Measurements from ENCODE around the gene IL32. TPM values are rescaled to one million over a fixed set of nuclear protein-coding genes. Genes with fewer than 3 reads are reported as not detected.

Gene IL32
- total and polyA plus RNA-seq, 9 of the 15 experiments (the other 6 are each of a cell fraction or from before 2014, with no cell fraction given): 0.21 to 2.2 (median 0.37) TPM; not detected in 3

- TF ChIP-seq REST (IDR thresholded peaks at IDR 0.05; ENCODE audit: borderline replicate concordance): peak; percentile 84
- no peak for TF ChIP-seq REST (CRISPR knock-in tag; IDR thresholded peaks at IDR 0.05; ENCODE audit: low read depth)
- no peak for TF ChIP-seq NEUROD1 (IDR thresholded peaks at IDR 0.05; ENCODE audit: borderline replicate concordance, low read depth, low read length, partially characterized antibody)
- TF ChIP-seq PTBP1 (IDR thresholded peaks at IDR 0.05; ENCODE audit: low read depth, low read length): no peak
- no peak for TF ChIP-seq SMARCE1 (IDR thresholded peaks at IDR 0.05)
- TF ChIP-seq NR2F6 (CRISPR knock-in tag; IDR thresholded peaks at IDR 0.05): no peak
- no peak for TF ChIP-seq CEBPZ (IDR thresholded peaks at IDR 0.05; ENCODE audit: borderline replicate concordance, low read depth, low read length)
- no peak for TF ChIP-seq HNRNPK (IDR thresholded peaks at IDR 0.05; ENCODE audit: low read depth, low read length, poor library complexity, severe bottlenecking)
- no peak for TF ChIP-seq GATAD2B (IDR thresholded peaks at IDR 0.05; ENCODE audit: borderline replicate concordance)
- TF ChIP-seq ZNF780A (CRISPR knock-in tag; IDR thresholded peaks at IDR 0.05): no peak
- TF ChIP-seq SMARCC2 (IDR thresholded peaks at IDR 0.05; ENCODE audit: low read depth): no peak
- no peak for TF ChIP-seq HMG20A (CRISPR knock-in tag; conservative IDR thresholded peaks at IDR 0.05)
- no peak for TF ChIP-seq PYGO2 (tag; IDR thresholded peaks at IDR 0.05)
- no peak for TF ChIP-seq JUN (IDR thresholded peaks at IDR 0.05; ENCODE audit: borderline replicate concordance, low read depth, low read length)
- no peak for TF ChIP-seq JUN (CRISPR knock-in tag; IDR thresholded peaks at IDR 0.05; ENCODE audit: borderline replicate concordance)
- TF ChIP-seq TAF7 (tag; IDR thresholded peaks at IDR 0.05): no peak
- no peak for TF ChIP-seq C11orf30 (IDR thresholded peaks at IDR 0.05; ENCODE audit: low read depth)
- TF ChIP-seq NCOR1 (IDR thresholded peaks at IDR 0.05): no peak
- TF ChIP-seq ZNF644 (tag; IDR thresholded peaks at IDR 0.05; ENCODE audit: low read depth): no peak
Measured at GRCh38 chr16:3029491-3030221, 35.8 kb upstream of the IL32 start (continued).
